ENCODE results near the gene CHD1L. TPM values are rescaled to one million over a fixed set of nuclear protein-coding genes. Genes with fewer than 3 reads are reported as not detected.

The CHD1L gene
- total RNA-seq, 2 donors from 2014 or later, result 11.5 to 21.5 TPM

- Histone ChIP-seq H3K36me3 (replicated peaks in 1 of 2; ENCODE audit: insufficient read depth in 1 of 2, low read depth in 2 of 2) (no peaks in the 10 kb centered on the region), H3K27me3 (no peaks in the 10 kb centered on the region), H3K4me1 (peaks cover under 1% of the 10 kb centered on the region), H3K9me3 (no peaks in the 10 kb centered on the region), H3K27ac (no peak overlapping the region), H3K4me3 (no peak overlapping the region)
- ATAC-seq, result no peak
- intact Hi-C loops (cut with DNase I), result no loop called here
- DNase-seq, result no peak
- 92 to 98% methylated on average over 9 of the region's 9 CpGs for WGBS, 2 donors
- TF ChIP-seq CTCF (IDR thresholded peaks at IDR 0.05) (no peak), POLR2A (IDR thresholded peaks at IDR 0.05) (no peak)
Observed at GRCh38 chr1:147252540-147252939, 10.1 kb downstream of the CHD1L start.

GRCh38 chr1:147260956-147261355 is 18.5 kb downstream of the CHD1L start:
- DNase-seq (no peak), ATAC-seq (no peak)
- Histone ChIP-seq H3K4me3 (no peak overlapping the region), H3K4me1 (no peaks in the 10 kb centered on the region), H3K36me3 (replicated peaks in 1 of 2; ENCODE audit: insufficient read depth in 1 of 2, low read depth in 2 of 2) (peaks cover 0 to 2% of the 10 kb centered on the region in 2 donors), H3K27ac (no peak overlapping the region), H3K27me3 (no peaks in the 10 kb centered on the region), H3K9me3 (no peaks in the 10 kb centered on the region)
- intact Hi-C loops (cut with DNase I), result no loop called here
- WGBS, 2 donors, result 78 to 97% methylated on average over 4 of the region's 4 CpGs
- no peak for TF ChIP-seq CTCF (IDR thresholded peaks at IDR 0.05)

- Histone ChIP-seq H3K27ac (no peak overlapping the region), H3K36me3 (replicated peaks in 1 of 2; ENCODE audit: insufficient read depth in 1 of 2, low read depth in 2 of 2) (peaks cover 0 to 2% of the 10 kb centered on the region in 2 donors), H3K27me3 (no peaks in the 10 kb centered on the region), H3K9me3 (no peaks in the 10 kb centered on the region), H3K4me3 (no peak overlapping the region), H3K4me1 (no peaks in the 10 kb centered on the region)
- WGBS, 2 donors, result 82 to 90% methylated on average over 3 of the region's 3 CpGs
- DNase-seq (no peak), ATAC-seq (no peak)
- intact Hi-C loops (cut with DNase I), result no loop called here
- TF ChIP-seq CTCF (IDR thresholded peaks at IDR 0.05) (no peak), POLR2A (IDR thresholded peaks at IDR 0.05) (no peak)
Observed at GRCh38 chr1:147264158-147264768, 21.8 kb downstream of the CHD1L start.

- TF ChIP-seq CTCF (IDR thresholded peaks at IDR 0.05), result no peak
- TF ChIP-seq POLR2A (IDR thresholded peaks at IDR 0.05), result no peak
- Histone ChIP-seq H3K36me3 (replicated peaks in 1 of 2; ENCODE audit: insufficient read depth in 1 of 2, low read depth in 2 of 2) (peaks cover 0 to 4% of the 10 kb centered on the region in 2 donors), H3K4me3 (no peak overlapping the region), H3K27ac (no peak overlapping the region), H3K4me1 (no peaks in the 10 kb centered on the region), H3K27me3 (no peaks in the 10 kb centered on the region), H3K9me3 (no peaks in the 10 kb centered on the region)
- no peak for DNase-seq
- ATAC-seq, result no peak
- 95% methylated on average over 5 of the region's 5 CpGs for WGBS, 2 donors
- intact Hi-C loops (cut with DNase I), result no loop called here
Observed at GRCh38 chr1:147266381-147266780, 23.9 kb downstream of the CHD1L start.

- Histone ChIP-seq H3K27me3 (no peaks in the 10 kb centered on the region), H3K9me3 (no peaks in the 10 kb centered on the region), H3K36me3 (replicated peaks in 1 of 2; ENCODE audit: insufficient read depth in 1 of 2, low read depth in 2 of 2) (peaks cover 0 to 4% of the 10 kb centered on the region in 2 donors), H3K27ac (no peak overlapping the region), H3K4me3 (no peak overlapping the region), H3K4me1 (no peaks in the 10 kb centered on the region)
- 86 to 90% methylated on average over 4 of the region's 4 CpGs for WGBS, 2 donors
- no peak for TF ChIP-seq CTCF (IDR thresholded peaks at IDR 0.05)
- no peak for TF ChIP-seq POLR2A (IDR thresholded peaks at IDR 0.05)
- DNase-seq (no peak), ATAC-seq (no peak)
- intact Hi-C loops (cut with DNase I), result no loop called here
Observed at GRCh38 chr1:147267711-147268110, 25.2 kb downstream of the CHD1L start.
